Measurements from ENCODE around the gene PLS3. TPM values are rescaled to one million over a fixed set of nuclear protein-coding genes. Genes with fewer than 3 reads are reported as not detected.

The PLS3 gene
- total RNA-seq, 1 donor from 2014 or later, result 294 TPM

GRCh38 chrX:115693476-115693875 is 132.5 kb downstream of the PLS3 start:
- DNase-seq (ENCODE audit: low spot score), result no peak

GRCh38 chrX:115694028-115694427 is 133.1 kb downstream of the PLS3 start:
- DNase-seq (ENCODE audit: low spot score), result no peak

- no peak for DNase-seq (ENCODE audit: low spot score)
These were observed 135.1 kb downstream of the PLS3 start for GRCh38 chrX:115696039-115696438.

- DNase-seq (ENCODE audit: low spot score), result no peak
These were observed 136.0 kb downstream of the PLS3 start for GRCh38 chrX:115696939-115697338.

GRCh38 chrX:115697806-115698205 is 136.8 kb downstream of the PLS3 start:
- DNase-seq (ENCODE audit: low spot score), result no peak

Measured in umbilical cord (tissue), 2 donors.